IPS-15b (cell line): Measurements from ENCODE around the gene SPAG16.

ENCODE experiments used
- H3K27me3 ChIP-seq: one replicate; pipeline ENCODE4 v1.6.1; 2013; ENCODE audit warnings: low read length; ENCODE audit not compliant: control insufficient read depth, insufficient read depth
- H3K36me3 ChIP-seq: one replicate; pipeline ENCODE4 v1.6.1; 2013; ENCODE audit warnings: low read length; ENCODE audit not compliant: control insufficient read depth, insufficient read depth
- H3K4me1 ChIP-seq: one replicate; pipeline ENCODE4 v1.6.1; 2013; ENCODE audit warnings: mild to moderate bottlenecking, low read length; ENCODE audit not compliant: control insufficient read depth, insufficient read depth
- H3K4me3 ChIP-seq: one replicate; pipeline ENCODE4 v1.5.1; 2013; ENCODE audit warnings: low read depth, low read length
- H3K9ac ChIP-seq: one replicate; pipeline ENCODE4 v1.6.1; 2013; ENCODE audit warnings: low read depth, mild to moderate bottlenecking, low read length
- H3K9me3 ChIP-seq: one replicate; pipeline ENCODE4 v1.6.1; 2013; ENCODE audit warnings: mild to moderate bottlenecking, low read length; ENCODE audit not compliant: control insufficient read depth, insufficient read depth

SPAG16 gene

DNA sequence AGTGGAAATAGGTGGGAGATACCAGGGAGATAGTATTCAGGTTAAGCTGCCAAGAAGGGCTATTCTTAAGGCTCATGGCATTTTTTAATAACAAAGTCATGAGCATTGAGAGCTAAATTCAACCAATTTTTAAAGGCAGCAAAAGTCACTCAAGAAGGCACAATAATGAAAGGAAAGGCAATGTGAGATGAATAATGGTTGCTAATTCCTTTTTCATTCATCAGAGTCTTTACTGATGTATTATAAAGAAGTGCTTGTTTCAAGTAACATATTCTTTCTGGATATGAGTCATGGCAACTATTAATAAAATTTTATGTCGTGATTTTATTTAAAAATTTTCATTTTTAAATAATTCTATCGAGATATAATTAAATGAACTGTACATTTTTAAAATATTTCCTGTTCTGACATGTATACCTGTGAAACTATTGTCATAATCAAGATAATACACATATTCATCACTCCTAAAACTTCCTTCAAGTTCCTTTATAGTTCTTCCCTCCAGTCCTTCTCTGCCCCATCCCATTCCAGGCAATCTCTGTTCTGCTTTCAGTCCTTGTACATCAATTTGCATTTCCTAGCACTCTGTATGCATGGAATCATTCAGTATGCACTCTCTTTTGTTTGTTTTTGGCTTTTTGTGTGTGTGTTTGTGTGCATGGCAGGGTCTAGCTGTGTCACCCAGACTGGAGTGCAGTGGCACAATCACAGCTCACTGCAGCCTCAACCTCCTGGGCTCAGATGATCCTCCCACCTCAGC lies 1167.4 kb downstream of the SPAG16 start:
- Histone ChIP-seq H3K9ac (no peak overlapping the region), H3K36me3 (no peaks in the 10 kb centered on the region), H3K27me3 (no peaks in the 10 kb centered on the region)

More for the DNA sequence above, 1167.4 kb downstream of the SPAG16 start:
- H3K4me1 ChIP-seq: peaks cover 4% of the 10 kb centered on the region
- no peak overlapping the region for H3K4me3 ChIP-seq
- no peaks in the 10 kb centered on the region for H3K9me3 ChIP-seq
